Measurements from ENCODE around the gene COX8A. TPM values are rescaled to one million over a fixed set of nuclear protein-coding genes. Genes with fewer than 3 reads are reported as not detected.
A peak's percentile ranks its signal among the peaks of the same experiment; 100 is the strongest.
"Not testable (repeated sequence)": the region's sequence is repeated elsewhere in the genome, so short reads cannot be mapped to it uniquely, and the experiment has no call there.

The COX8A gene
- 234 TPM for total RNA-seq (ENCODE audit: insufficient read depth, low replicate concordance)

- DNase-seq (ENCODE audit: low spot score), result peak; percentile 100
Measured at GRCh38 chr11:63974259-63975143, at the start of gene COX8A. COX8A (plus strand) TSS chr11:63974620; CDS start chr11:63974681, 61 bp downstream.

- DNase-seq (ENCODE audit: low spot score), result no peak
Measured at GRCh38 chr11:63929616-63930015, 44.8 kb upstream of the COX8A start.

- peak; percentile 71 for DNase-seq (ENCODE audit: low spot score)
Measured at GRCh38 chr11:63931045-63931444, 43.4 kb upstream of the COX8A start.

- no peak for DNase-seq (ENCODE audit: low spot score)
Measured at GRCh38 chr11:63931876-63932275, 42.5 kb upstream of the COX8A start.

- DNase-seq (ENCODE audit: low spot score), result no peak
Measured at GRCh38 chr11:63933459-63933858, 41.0 kb upstream of the COX8A start.

GRCh38 chr11:63937713-63938478 lies 36.5 kb upstream of the COX8A start:
- no peak for DNase-seq (ENCODE audit: low spot score)

GRCh38 chr11:63938479-63939396 lies 35.7 kb upstream of the COX8A start, which contains the start of gene NAA40:
NAA40 (plus strand) TSS chr11:63939002; CDS start chr11:63939097, 95 bp downstream.
- DNase-seq (ENCODE audit: low spot score), result peak; percentile 93

- no peak for DNase-seq (ENCODE audit: low spot score)
Measured at GRCh38 chr11:63939397-63939891, 35.0 kb upstream of the COX8A start.

GRCh38 chr11:63940786-63941185 lies 33.6 kb upstream of the COX8A start:
- no peak for DNase-seq (ENCODE audit: low spot score)

- DNase-seq (ENCODE audit: low spot score), result no peak
Measured at GRCh38 chr11:63941901-63942300, 32.5 kb upstream of the COX8A start.

- DNase-seq (ENCODE audit: low spot score), result no peak
Measured at GRCh38 chr11:63942803-63943202, 31.6 kb upstream of the COX8A start.

GRCh38 chr11:63944987-63945386 lies 29.4 kb upstream of the COX8A start:
- no peak for DNase-seq (ENCODE audit: low spot score)

GRCh38 chr11:63945477-63946163 lies 28.8 kb upstream of the COX8A start:
- DNase-seq (ENCODE audit: low spot score), result peak; percentile 80

GRCh38 chr11:63951779-63952536 lies 22.5 kb upstream of the COX8A start:
- no peak for DNase-seq (ENCODE audit: low spot score)

GRCh38 chr11:63952570-63952969 lies 21.9 kb upstream of the COX8A start:
- DNase-seq (ENCODE audit: low spot score), result no peak

- no peak for DNase-seq (ENCODE audit: low spot score)
Measured at GRCh38 chr11:63958008-63958407, 16.4 kb upstream of the COX8A start.

- peak; percentile 90 for DNase-seq (ENCODE audit: low spot score)
Measured at GRCh38 chr11:63961608-63962412, 12.6 kb upstream of the COX8A start.

- not testable (repeated sequence) for DNase-seq (ENCODE audit: low spot score)
Measured at GRCh38 chr11:63963895-63964294, 10.5 kb upstream of the COX8A start.

- DNase-seq (ENCODE audit: low spot score), result no peak
Measured at GRCh38 chr11:63966444-63966843, 8.0 kb upstream of the COX8A start.

All from umbilical cord (tissue), 2 donors.